Fibroblast of skin of right biceps (primary cell): ENCODE measurements around the gene VWA8.
A peak's percentile ranks its signal among the peaks of the same experiment; 100 is the strongest.
"Not testable (repeated sequence)": the region's sequence is repeated elsewhere in the genome, so short reads cannot be mapped to it uniquely, and the experiment has no call there.

ENCODE experiments used
- DNase-seq: peaks from one replicate; pipeline ENCODE4 v3.0.0-alpha.2; 2013

Gene VWA8

GRCh38 chr13:41546372-41547190, 414.3 kb downstream of the VWA8 start:
- peak; percentile 92 for DNase-seq

GRCh38 chr13:41545432-41545707, 415.5 kb downstream of the VWA8 start:
- DNase-seq = no peak

GRCh38 chr13:41543664-41544300, 417.1 kb downstream of the VWA8 start:
- DNase-seq = no peak

- DNase-seq = not testable (repeated sequence)
These were observed 418.1 kb downstream of the VWA8 start for GRCh38 chr13:41542799-41543198.

- DNase-seq = no peak
These were observed 418.6 kb downstream of the VWA8 start for GRCh38 chr13:41542281-41542680.

GRCh38 chr13:41541142-41541938, 419.6 kb downstream of the VWA8 start:
- no peak for DNase-seq

GRCh38 chr13:41540240-41540639, 420.7 kb downstream of the VWA8 start:
- DNase-seq = not testable (repeated sequence)

- DNase-seq = no peak
These were observed 427.4 kb downstream of the VWA8 start for GRCh38 chr13:41533266-41534052.

- no peak for DNase-seq
These were observed 432.9 kb downstream of the VWA8 start for GRCh38 chr13:41528021-41528420.

- DNase-seq = peak; percentile 89
These were observed 440.0 kb downstream of the VWA8 start for GRCh38 chr13:41520660-41521630.

- peak; percentile 31 for DNase-seq
These were observed 440.8 kb downstream of the VWA8 start for GRCh38 chr13:41520016-41520659.
